SK-N-SH (cell line): ENCODE data around the gene BNIP3. TPM values are rescaled to one million over a fixed set of nuclear protein-coding genes. Genes with fewer than 3 reads are reported as not detected.

ENCODE experiments used
- CTCF ChIA-PET: fragments of 300-600, 350-600 bp; formaldehyde crosslinking; extraction: SDS; loops from one replicate; lab custom pipeline; 2021; lab: Yijun Ruan, JAX
- POLR2A ChIA-PET: fragments of 350-600 bp; sonication (Branson Sonifier 250); formaldehyde crosslinking; extraction: SDS; loops from one replicate; lab custom pipeline; 2020; ENCODE audit warnings: antibody characterized with exemption, inconsistent platforms; lab: Yijun Ruan, JAX
- DNase-seq: peaks from one replicate; pipeline ENCODE4 v3.0.0; 2012
- H2AFZ ChIP-seq: fragments of 200-600 bp; sonication (generic); 2 replicates; pipeline ENCODE4 v1.8.1; 2016; ENCODE audit warnings: antibody characterized with exemption, mild to moderate bottlenecking, low read depth
- H3F3A ChIP-seq: fragments of 200-600 bp; sonication (generic); replicated peaks from 2 replicates; pipeline ENCODE3; 2016; ENCODE audit warnings: antibody characterized with exemption, mild to moderate bottlenecking; ENCODE audit not compliant: insufficient read depth
- H3K27ac ChIP-seq, 2 experiments: fragments of 200-500 bp in 1 of 2; fragments of 200-600 bp in 1 of 2; sonication (Bioruptor generic) in 1 of 2; sonication (generic), shearing (Covaris generic) in 1 of 2; 2 replicates each; pipeline versions ENCODE4 v1.5.1 to v1.6.1; 2014 to 2016; ENCODE audit warnings: low read depth in 2 of 2, inconsistent platforms in 1 of 2, low read length in 1 of 2, mild to moderate bottlenecking in 1 of 2, mixed read lengths in 1 of 2
- H3K27me3 ChIP-seq: fragments of 200-600 bp; sonication (generic), shearing (Covaris generic); 2 replicates; pipeline ENCODE4 v1.6.1; 2016; ENCODE audit warnings: mixed run types; ENCODE audit not compliant: insufficient read depth
- H3K36me3 ChIP-seq, 2 experiments: fragments of 200-500 bp in 1 of 2; fragments of 200-600 bp in 1 of 2; sonication (Bioruptor generic) in 1 of 2; sonication (generic) in 1 of 2; replicated peaks in 1 of 2; 2 replicates each; pipeline versions ENCODE3 to v1.5.1; 2014 to 2016; ENCODE audit warnings: low read length in 1 of 2, mild to moderate bottlenecking in 1 of 2; ENCODE audit not compliant: insufficient read depth in 2 of 2, control insufficient read depth in 1 of 2
- H3K4me1 ChIP-seq, 2 experiments: fragments of 200-500 bp in 1 of 2; fragments of 200-600 bp in 1 of 2; sonication (Bioruptor generic) in 1 of 2; sonication (generic), shearing (Covaris generic) in 1 of 2; 2 replicates each; pipeline versions ENCODE4 v1.5.1 to v1.6.1; 2014 to 2016; ENCODE audit warnings: low read depth in 1 of 2, low read length in 1 of 2, mixed run types in 1 of 2; ENCODE audit not compliant: insufficient read depth in 2 of 2, control insufficient read depth in 1 of 2
- H3K4me2 ChIP-seq: fragments of 200-600 bp; sonication (generic), shearing (Covaris generic); 2 replicates; pipeline ENCODE4 v1.6.1; 2017; ENCODE audit warnings: mixed run types
- H3K4me3 ChIP-seq, 2 experiments: fragments of 200-500 bp in 1 of 2; fragments of 200-600 bp in 1 of 2; sonication (Bioruptor generic) in 1 of 2; sonication (generic), shearing (Covaris generic) in 1 of 2; 2 replicates each; pipeline versions ENCODE4 v1.5.1 to v1.8.1; 2014 to 2016; ENCODE audit warnings: low read depth in 2 of 2, inconsistent platforms in 1 of 2, low read length in 1 of 2, mild to moderate bottlenecking in 1 of 2, mixed read lengths in 1 of 2, moderate library complexity in 1 of 2
- H3K79me2 ChIP-seq: fragments of 200-600 bp; sonication (generic); 2 replicates; pipeline ENCODE4 v1.8.1; 2017; ENCODE audit warnings: mild to moderate bottlenecking; ENCODE audit not compliant: insufficient read depth
- H3K9ac ChIP-seq: fragments of 200-600 bp; sonication (generic); 2 replicates; pipeline ENCODE4 v1.6.1; 2017; ENCODE audit warnings: mixed run types
- H3K9me2 ChIP-seq: fragments of 200-600 bp; sonication (generic); 2 replicates; pipeline ENCODE4 v1.6.1; 2017; ENCODE audit warnings: mixed run types
- H3K9me3 ChIP-seq: fragments of 200-600 bp; sonication (generic); 2 replicates; pipeline ENCODE4 v1.6.1; 2017; ENCODE audit warnings: mixed run types, mild to moderate bottlenecking, moderate library complexity
- H4K20me1 ChIP-seq: fragments of 200-600 bp; sonication (generic); 2 replicates; pipeline ENCODE4 v1.6.1; 2017; ENCODE audit warnings: mild to moderate bottlenecking, mixed run types; ENCODE audit not compliant: insufficient read depth
- EP300 ChIP-seq, 2 experiments: IDR thresholded peaks; 2 replicates each; pipeline versions ENCODE4 v1.4.0 to v1.6.1; 2012; ENCODE audit warnings: borderline replicate concordance in 1 of 2, low read depth in 1 of 2, low read length in 1 of 2
- FOXJ3 ChIP-seq: sonication (generic); formaldehyde crosslinking; IDR thresholded peaks from 2 replicates; pipeline ENCODE4 v1.5.1; 2020; ENCODE audit warnings: mild to moderate bottlenecking, missing genetic modification reagents
- GABPA ChIP-seq: IDR thresholded peaks from 2 replicates; pipeline ENCODE4 v1.4.0; 2012; ENCODE audit warnings: low read depth, mild to moderate bottlenecking
- GATA2 ChIP-seq: sonication (generic); formaldehyde crosslinking; IDR thresholded peaks from 2 replicates; pipeline ENCODE4 v1.5.0; 2020; ENCODE audit warnings: mild to moderate bottlenecking, missing genetic modification reagents
- NRF1 ChIP-seq: IDR thresholded peaks from 2 replicates; pipeline ENCODE4 v1.6.1; 2012; ENCODE audit warnings: low read depth, mild to moderate bottlenecking, low read length
- POLR2AphosphoS5 ChIP-seq: IDR thresholded peaks from 2 replicates; pipeline ENCODE4 v1.6.1; 2012; ENCODE audit warnings: low read depth, low read length
- RAD21 ChIP-seq: IDR thresholded peaks from 2 replicates; pipeline ENCODE4 v1.6.1; 2012; ENCODE audit warnings: mild to moderate bottlenecking, low read length
- RFX5 ChIP-seq: IDR thresholded peaks from 2 replicates; pipeline ENCODE4 v1.6.1; 2012; ENCODE audit warnings: mild to moderate bottlenecking, improper control_type of control experiment, low read length
- RXRA ChIP-seq: IDR thresholded peaks from 2 replicates; pipeline ENCODE4 v1.4.0; 2012; ENCODE audit warnings: low read depth, mild to moderate bottlenecking, borderline replicate concordance
- SMC3 ChIP-seq: IDR thresholded peaks from 2 replicates; pipeline ENCODE4 v1.6.1; 2012; ENCODE audit warnings: low read depth, low read length, improper control_type of control experiment
- TAF1 ChIP-seq: IDR thresholded peaks from 2 replicates; pipeline ENCODE4 v1.6.1; 2012; ENCODE audit warnings: low read depth, mild to moderate bottlenecking, low read length, moderate library complexity, borderline replicate concordance
- TCF12 ChIP-seq: IDR thresholded peaks from 2 replicates; pipeline ENCODE4 v1.4.0; 2012
- YY1 ChIP-seq: IDR thresholded peaks from 2 replicates; pipeline ENCODE4 v1.4.0; 2012; ENCODE audit warnings: low read depth, mild to moderate bottlenecking
- WGBS: methylation state at CpG from one replicate; pipeline ENCODE4 v1.1.6; 2017; ENCODE audit warnings: low lambda C conversion rate; 5-methylcytosine and 5-hydroxymethylcytosine counted together
- polyA plus RNA-seq, 3 experiments: library from polyadenylated mRNA; depleted of rRNA; stranded (reverse); fragments of >200 nt; gene quantifications; 2 replicates each; pipeline ENCODE4 v1.2.3, GENCODE V29; 2012
- TF ChIP-seq, protein P1 (sequence below): fragments of 150-350 bp; IDR thresholded peaks from 2 replicates; pipeline ENCODE4 v1.6.1; 2016; ENCODE audit warnings: mild to moderate bottlenecking, low read depth, low read length

BNIP3 gene
- polyA plus RNA-seq, 1 of the 3 experiments (the other 2 are of a cell fraction) = 40.3 TPM

DNA sequence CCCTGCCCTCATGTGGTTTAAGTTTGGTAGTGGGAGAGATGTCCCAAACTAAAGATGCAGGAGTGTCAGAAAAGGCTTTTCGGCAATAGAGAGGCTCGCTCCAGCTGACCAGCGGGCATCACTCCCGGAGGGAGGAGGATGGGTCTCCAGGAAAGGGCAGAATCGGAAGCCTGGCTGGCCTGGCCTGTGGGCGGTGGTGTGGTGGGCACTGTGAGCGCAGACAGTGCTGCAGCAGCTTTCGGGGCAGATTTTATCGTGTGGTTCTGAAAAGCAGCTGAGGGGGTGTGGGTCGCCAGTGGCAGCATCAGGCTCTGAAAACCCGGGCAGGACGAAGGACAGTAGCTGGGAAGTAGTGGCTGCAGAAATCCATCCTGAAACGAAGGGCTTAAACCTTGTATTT, 12.8 kb downstream of the BNIP3 start:
- no peak overlapping the region for H3K4me3 ChIP-seq
- ChIA-PET CTCF (interaction anchor here (1.7 kb wide), 1 partner anchor 54 kb away, joined by 4 read pairs; no protein-coding TSS in a partner anchor), POLR2A (no interaction called here)
- peaks cover 7% of the 10 kb centered on the region for H3F3A ChIP-seq
- H3K9me3 ChIP-seq = no peaks in the 10 kb centered on the region
- H3K36me3 ChIP-seq = peaks cover 20 to 51% of the 10 kb centered on the region in 2 experiments
- H3K27me3 ChIP-seq = no peaks in the 10 kb centered on the region
- no peak overlapping the region for H2AFZ ChIP-seq
- peaks cover 25% of the 10 kb centered on the region for H4K20me1 ChIP-seq
- no peaks in the 10 kb centered on the region for H3K9me2 ChIP-seq
- no peak for DNase-seq
- no peak overlapping the region for H3K9ac ChIP-seq
- no peak overlapping the region for H3K27ac ChIP-seq
- peaks cover 37% of the 10 kb centered on the region; the same call in 1 of the 2 replicates for H3K79me2 ChIP-seq
- peaks cover 0 to 17% of the 10 kb centered on the region in 2 experiments; a peak in 2 of 4 replicates for H3K4me1 ChIP-seq
- no peak for TF ChIP-seq GABPA
- no peak for TF ChIP-seq RXRA
- no peak for TF ChIP-seq YY1
- TF ChIP-seq POLR2AphosphoS5 = no peak
- no peak for TF ChIP-seq FOXJ3 (CRISPR knock-in tag)
- no peak for TF ChIP-seq EP300 (IDR thresholded peaks at IDR 0.05; ENCODE audit: borderline replicate concordance in 1 of 2, low read depth in 1 of 2, low read length in 1 of 2)
- TF ChIP-seq SMC3 = no peak
- TF ChIP-seq NRF1 = no peak
- TF ChIP-seq, protein P1, sequence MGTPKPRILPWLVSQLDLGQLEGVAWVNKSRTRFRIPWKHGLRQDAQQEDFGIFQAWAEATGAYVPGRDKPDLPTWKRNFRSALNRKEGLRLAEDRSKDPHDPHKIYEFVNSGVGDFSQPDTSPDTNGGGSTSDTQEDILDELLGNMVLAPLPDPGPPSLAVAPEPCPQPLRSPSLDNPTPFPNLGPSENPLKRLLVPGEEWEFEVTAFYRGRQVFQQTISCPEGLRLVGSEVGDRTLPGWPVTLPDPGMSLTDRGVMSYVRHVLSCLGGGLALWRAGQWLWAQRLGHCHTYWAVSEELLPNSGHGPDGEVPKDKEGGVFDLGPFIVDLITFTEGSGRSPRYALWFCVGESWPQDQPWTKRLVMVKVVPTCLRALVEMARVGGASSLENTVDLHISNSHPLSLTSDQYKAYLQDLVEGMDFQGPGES = no peak
- TF ChIP-seq TAF1 = no peak
- H3K4me2 ChIP-seq = no peak overlapping the region
- WGBS = 99% methylated on average over 13 of the region's 13 CpGs

DNA sequence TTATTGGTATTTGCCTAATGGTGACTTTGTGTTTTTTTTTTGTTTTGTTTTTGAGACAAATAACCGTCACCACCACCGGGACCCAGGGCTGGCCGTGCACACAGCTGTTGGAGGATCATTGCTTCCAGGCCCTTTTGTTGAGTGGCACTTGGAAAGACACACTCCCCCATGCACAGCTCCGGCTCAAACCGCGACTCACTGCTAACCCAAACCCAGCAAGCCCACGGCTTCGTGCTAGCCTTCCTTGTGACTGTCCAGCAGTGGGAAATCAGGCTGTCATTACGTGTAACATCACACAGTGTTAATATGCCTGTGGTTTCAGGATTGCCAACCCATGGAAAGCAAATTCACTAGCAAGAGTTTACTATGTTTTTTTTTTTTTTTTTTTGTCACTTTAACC, 17.4 kb downstream of the BNIP3 start:
- Histone ChIP-seq H2AFZ (no peak overlapping the region), H3K4me3 (no peak overlapping the region), H3K9me2 (no peaks in the 10 kb centered on the region), H4K20me1 (no peaks in the 10 kb centered on the region), H3K27me3 (no peaks in the 10 kb centered on the region), H3K4me2 (no peak overlapping the region), H3K36me3 (peaks cover 15 to 23% of the 10 kb centered on the region in 2 experiments), H3K79me2 (0 out of 2 replicates have a peak, but pooled peaks cover 2% of the 10 kb centered on the region), H3K9ac (no peak overlapping the region), H3K9me3 (no peaks in the 10 kb centered on the region), H3K4me1 (peaks cover 7 to 27% of the 10 kb centered on the region in 2 experiments; a peak in 2 of 4 replicates), H3K27ac (no peak overlapping the region), H3F3A (peaks cover 20% of the 10 kb centered on the region)
- TF ChIP-seq RXRA (no peak), GATA2 (CRISPR knock-in tag) (no peak), RFX5 (no peak), TCF12 (no peak), RAD21 (no peak)
- ChIA-PET POLR2A (no interaction called here), CTCF (interaction anchor here (0.7 to 1.9 kb wide), 4 partner anchors 15 to 65 kb away, joined by 3 to 7 read pairs (median 4); no protein-coding TSS in a partner anchor)
- no peak for DNase-seq
- WGBS = 96% methylated on average over 9 of the region's 9 CpGs
